GM12878 (cell line): ENCODE measurements around the gene IPO5. TPM values are rescaled to one million over a fixed set of nuclear protein-coding genes. Genes with fewer than 3 reads are reported as not detected.

Experiments
- ATAC-seq: fragments of 200-7000 bp; cut with Tn5 transposase; 3 replicates; pipeline ENCODE4 v1.9.1; 2020; ENCODE audit warnings: mild to moderate bottlenecking, moderate library complexity
- BruUV-seq: library from RNA; stranded (reverse); fragments of 400-500 nt; replicated peaks from 2 replicates; lab custom pipeline; 2021; lab: Mats Ljungman, UMichigan
- CTCF ChIA-PET: fragments of 300-600 bp; sonication (Branson Sonifier 250); formaldehyde crosslinking; extraction: SDS; loops from one replicate; lab custom pipeline; 2021; ENCODE audit warnings: inconsistent platforms; lab: Yijun Ruan, JAX
- POLR2A ChIA-PET: fragments of 350-600 bp; formaldehyde crosslinking; extraction: SDS; loops from one replicate; lab custom pipeline; 2021; ENCODE audit warnings: inconsistent platforms; lab: Charles Lee
- RAD21 ChIA-PET: fragments of 300-600 bp; sonication (Branson Sonifier 250); formaldehyde crosslinking; loops from one replicate; lab custom pipeline; 2023; ENCODE audit warnings: antibody characterized with exemption; ENCODE audit not compliant: unreplicated experiment; lab: Charles Lee
- SMC1A ChIA-PET: fragments of 300-600 bp; sonication (Branson Sonifier 250); formaldehyde crosslinking; loops from one replicate; lab custom pipeline; 2023; ENCODE audit not compliant: unreplicated experiment, uncharacterized antibody; lab: Charles Lee
- DNase-seq: peaks from one replicate; pipeline ENCODE4 v3.0.0-alpha.2; 2011; ENCODE audit warnings: low read depth, low spot score
- FAIRE-seq: peaks from 3 replicates; lab custom pipeline; 2011; peaks lifted over from hg19 to GRCh38; lab: Jason Lieb, UNC
- H2AFZ ChIP-seq: 2 replicates; pipeline ENCODE4 v1.6.0; 2011; ENCODE audit warnings: low read depth, low read length, control low read depth; ENCODE audit not compliant: control insufficient read depth
- H3K27ac ChIP-seq: 2 replicates; pipeline ENCODE4 v1.5.1; 2011; ENCODE audit warnings: control low read depth; ENCODE audit not compliant: control insufficient read depth, insufficient read depth
- H3K27me3 ChIP-seq, 2 experiments: replicated peaks in 1 of 2; 2 replicates each; pipeline versions ENCODE4 v1.6.0 to v1.6.1; 2011; ENCODE audit warnings: low read length in 1 of 2; ENCODE audit not compliant: control insufficient read depth in 2 of 2, insufficient read depth in 2 of 2
- H3K36me3 ChIP-seq, 2 experiments: 2 replicates each; pipeline ENCODE4 v1.5.1; 2011; ENCODE audit warnings: low read length in 1 of 2; ENCODE audit not compliant: control insufficient read depth in 2 of 2, insufficient read depth in 2 of 2
- H3K4me1 ChIP-seq: 2 replicates; pipeline ENCODE4 v1.6.1; 2011; ENCODE audit warnings: mild to moderate bottlenecking, low read length, moderate library complexity, mixed read lengths; ENCODE audit not compliant: control insufficient read depth, insufficient read depth
- H3K4me2 ChIP-seq: 2 replicates; pipeline ENCODE4 v1.6.0; 2011; ENCODE audit warnings: control low read depth; ENCODE audit not compliant: control insufficient read depth, insufficient read depth
- H3K4me3 ChIP-seq: fragments of 200-600 bp; sonication (generic); 2 replicates; pipeline ENCODE4 v1.5.1; 2016
- H3K79me2 ChIP-seq: 2 replicates; pipeline ENCODE4 v1.6.0; 2011; ENCODE audit warnings: low read length; ENCODE audit not compliant: control insufficient read depth, insufficient read depth
- H3K9ac ChIP-seq: 2 replicates; pipeline ENCODE4 v1.8.0; 2011; ENCODE audit warnings: low read length, control low read depth, mixed read lengths; ENCODE audit not compliant: control insufficient read depth, insufficient read depth
- H3K9me3 ChIP-seq: replicated peaks from 3 replicates; pipeline ENCODE4 v1.5.1; 2011; ENCODE audit warnings: mild to moderate bottlenecking, low read length; ENCODE audit not compliant: control insufficient read depth, insufficient read depth
- H4K20me1 ChIP-seq: 2 replicates; pipeline ENCODE4 v1.6.0; 2011; ENCODE audit not compliant: control insufficient read depth, insufficient read depth
- EED ChIP-seq: sonication (generic); IDR thresholded peaks from 2 replicates; pipeline ENCODE4 v1.6.1; 2016; ENCODE audit warnings: antibody characterized with exemption, low read depth
- EP300 ChIP-seq, 2 experiments: fragments of 150-350 bp in 1 of 2; IDR thresholded peaks; 2 replicates each; pipeline ENCODE4 v1.6.1; 2011 to 2012; ENCODE audit warnings: low read depth in 2 of 2, low read length in 2 of 2, borderline replicate concordance in 1 of 2, improper control_type of control experiment in 1 of 2, inconsistent platforms in 1 of 2; ENCODE audit not compliant: control insufficient read depth in 1 of 2
- MYB ChIP-seq: fragments of 150-350 bp; IDR thresholded peaks from 2 replicates; pipeline ENCODE4 v1.6.1; 2014; ENCODE audit warnings: mild to moderate bottlenecking, low read depth, low read length, borderline replicate concordance
- PKNOX1 ChIP-seq: fragments of 450-650 bp; IDR thresholded peaks from 2 replicates; pipeline ENCODE4 v1.6.1; 2016; ENCODE audit warnings: mild to moderate bottlenecking
- RCOR1 ChIP-seq: conservative IDR thresholded peaks from 2 replicates; pipeline ENCODE4 v1.6.1; 2012; ENCODE audit warnings: low read depth, low read length, improper control_type of control experiment
- REST ChIP-seq: IDR thresholded peaks from 2 replicates; pipeline ENCODE4 v1.6.1; 2012; ENCODE audit warnings: mild to moderate bottlenecking, low read depth, low read length
- SUPT20H ChIP-seq: IDR thresholded peaks from 2 replicates; pipeline ENCODE4 v1.6.1; 2011; ENCODE audit warnings: low read depth, mild to moderate bottlenecking, low read length, moderate library complexity, borderline replicate concordance; ENCODE audit not compliant: control insufficient read depth
- WRNIP1 ChIP-seq: IDR thresholded peaks from 2 replicates; pipeline ENCODE4 v1.6.1; 2011; ENCODE audit warnings: low read depth, low read length, improper control_type of control experiment, borderline replicate concordance
- ZBED1 ChIP-seq: IDR thresholded peaks from 2 replicates; pipeline ENCODE4 v1.6.1; 2016; ENCODE audit warnings: borderline replicate concordance
- WGBS: methylation state at CpG from one replicate; pipeline ENCODE4 v1.1.6; 2016; ENCODE audit warnings: low lambda C conversion rate; ENCODE audit not compliant: insufficient replicate concordance, insufficient coverage; ENCODE audit errors: missing lambda C conversion rate; 5-methylcytosine and 5-hydroxymethylcytosine counted together
- in situ Hi-C: fragments of 300-500 bp; cut with MboI; formaldehyde crosslinking; loops from 9 replicates; pipeline ENCODE4 v1.14.3; 2018; ENCODE audit warnings: mixed read lengths
- intact Hi-C: fragments of 100-400 bp; cut with micrococcal nuclease; formaldehyde crosslinking; loops from one replicate; pipeline ENCODE4 v1.14.2; 2022; ENCODE audit not compliant: unreplicated experiment
- polyA plus RNA-seq, 11 experiments: library from polyadenylated mRNA; depleted of rRNA in 4 of 11; unstranded in 6 of 11; stranded (reverse) in 5 of 11; fragments of >200 nt; fragmentation: Nextera tagmentation in 4 of 11; fragmentation: Illumina TruSeq in 1 of 11; extraction: Ambion mirVana in 4 of 11; extraction: Trizol in 1 of 11; gene quantifications; 1 replicate in 1 of 11; 2 replicates in 10 of 11; pipeline versions ENCODE4 v1.2.1 to v1.2.3, GENCODE V29; 2011 to 2016; ENCODE audit warnings: inconsistent platforms in 2 of 11, missing spikeins in 2 of 11, low read depth in 1 of 11
- total RNA-seq, 4 experiments: library from RNA; depleted of rRNA in 3 of 4; stranded (reverse); fragments of >200 nt in 3 of 4; fragmentation: Illumina TruSeq in 1 of 4; extraction: Trizol in 1 of 4; gene quantifications; 2 replicates each; pipeline versions ENCODE4 v1.2.1 to v1.2.3, GENCODE V29; 2013 to 2021
- TF ChIP-seq, protein P1 (sequence below): IDR thresholded peaks from 2 replicates; pipeline ENCODE4 v1.6.1; 2012; ENCODE audit warnings: low read depth, low read length, improper control_type of control experiment

The IPO5 gene
- total and polyA plus RNA-seq, 10 of the 15 experiments (the other 5 are each of a cell fraction or from before 2014, with no cell fraction given): 45.7 to 196 (median 134) TPM

GRCh38 chr13:97936036-97936435, 17.4 kb upstream of the IPO5 start (continued):
- TF ChIP-seq, protein P1, sequence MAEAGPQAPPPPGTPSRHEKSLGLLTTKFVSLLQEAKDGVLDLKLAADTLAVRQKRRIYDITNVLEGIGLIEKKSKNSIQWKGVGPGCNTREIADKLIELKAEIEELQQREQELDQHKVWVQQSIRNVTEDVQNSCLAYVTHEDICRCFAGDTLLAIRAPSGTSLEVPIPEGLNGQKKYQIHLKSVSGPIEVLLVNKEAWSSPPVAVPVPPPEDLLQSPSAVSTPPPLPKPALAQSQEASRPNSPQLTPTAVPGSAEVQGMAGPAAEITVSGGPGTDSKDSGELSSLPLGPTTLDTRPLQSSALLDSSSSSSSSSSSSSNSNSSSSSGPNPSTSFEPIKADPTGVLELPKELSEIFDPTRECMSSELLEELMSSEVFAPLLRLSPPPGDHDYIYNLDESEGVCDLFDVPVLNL: no peak

DNA sequence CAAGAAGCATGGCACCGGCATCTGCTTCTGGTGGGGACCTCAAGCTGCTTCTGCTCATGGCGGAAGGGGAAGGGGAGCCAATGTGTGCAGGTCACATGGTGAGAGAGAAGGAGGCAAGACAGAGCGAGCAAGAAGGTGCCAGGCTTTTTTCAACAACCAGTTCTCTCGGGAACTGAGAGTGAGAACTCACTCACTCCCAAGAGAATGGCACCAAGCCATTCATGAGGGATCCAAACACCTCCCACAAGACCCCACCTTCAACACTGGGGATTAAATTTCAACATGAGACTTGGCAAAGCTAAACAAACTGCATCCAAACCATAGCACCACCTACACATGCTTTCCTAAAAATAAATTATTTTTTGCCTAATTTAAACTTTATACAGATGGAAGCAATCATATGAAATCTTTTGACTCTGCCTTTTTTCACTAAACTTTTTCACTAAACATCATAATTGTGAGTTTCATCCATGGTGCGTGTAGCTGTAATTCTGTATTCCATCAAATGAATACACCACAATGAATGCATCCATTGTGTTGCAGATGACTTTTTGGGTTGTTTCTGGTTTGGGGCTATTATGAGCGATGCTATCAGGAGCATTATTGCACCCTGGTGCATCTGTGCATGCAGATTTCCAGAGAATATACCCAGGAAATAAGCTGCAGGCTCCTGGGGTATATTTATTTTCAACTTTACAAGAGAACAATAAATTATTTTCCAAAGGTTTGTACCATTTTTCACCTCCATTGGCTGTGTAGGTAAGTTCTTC, 14.6 kb upstream of the IPO5 start:
- in situ Hi-C loops: no loop called here
- no peak for DNase-seq
- Histone ChIP-seq H3K4me1 (no peaks in the 10 kb centered on the region), H3K27me3 (no peaks in the 10 kb centered on the region), H3K79me2 (no peaks in the 10 kb centered on the region), H3K9ac (no peak overlapping the region), H3K4me3 (no peak overlapping the region), H4K20me1 (no peaks in the 10 kb centered on the region), H3K9me3 (no peaks in the 10 kb centered on the region), H3K36me3 (no peaks in the 10 kb centered on the region), H2AFZ (no peak overlapping the region), H3K27ac (no peak overlapping the region), H3K4me2 (no peak overlapping the region)
- FAIRE-seq: no peak
- SMC1A ChIA-PET: interaction anchor here (0.5 to 1.3 kb wide), 3 partner anchors 15 to 68 kb away, joined by 3 read pairs; partner anchors contain the start of gene IPO5
- 26% methylated on average over 6 of the region's 6 CpGs for WGBS
- BruUV-seq: no TSS peak
- RAD21 ChIA-PET: no interaction called here
- CTCF ChIA-PET: no interaction called here
- no peak for ATAC-seq
- POLR2A ChIA-PET: no interaction called here
- intact Hi-C loops: no loop called here
- no peak for TF ChIP-seq PKNOX1
- no peak for TF ChIP-seq REST
- TF ChIP-seq WRNIP1: no peak
- TF ChIP-seq EP300 (IDR thresholded peaks at IDR 0.05; ENCODE audit: borderline replicate concordance in 1 of 2, control insufficient read depth in 1 of 2, low read depth in 2 of 2, low read length in 2 of 2): no peak
- TF ChIP-seq EED: no peak
- TF ChIP-seq SUPT20H: no peak
- no peak for TF ChIP-seq RCOR1
- TF ChIP-seq MYB: no peak
- TF ChIP-seq ZBED1: no peak
